Activated naive CD8-positive, alpha-beta T cell treated with anti-CD3 and anti-CD28 coated beads, Interleukin-2, amount 10 ng/mL, durations not matched to agents 7 days and 5 days (primary cell): Measurements from ENCODE around the gene GALNT9. TPM values are rescaled to one million over a fixed set of nuclear protein-coding genes. Genes with fewer than 3 reads are reported as not detected.
"Not testable (repeated sequence)": the region's sequence is repeated elsewhere in the genome, so short reads cannot be mapped to it uniquely, and the experiment has no call there.

Source experiments
- ATAC-seq: fragments of 150-1000 bp; cut with Tn5 transposase; one replicate; pipeline ENCODE4 v1.10.0; 2021; ENCODE audit warnings: low read depth, moderate library complexity
- POLR2A ChIA-PET: fragments of 350-600 bp; sonication (Branson Sonifier 250); formaldehyde crosslinking; loops from one replicate; lab custom pipeline; 2021; ENCODE audit warnings: antibody characterized with exemption; lab: Charles Lee
- DNase-seq: peaks from one replicate; pipeline ENCODE4 v3.0.0; 2021
- H3K27ac Mint-ChIP-seq: one replicate; pipeline ENCODE4 v1.8.0; 2022; ENCODE audit warnings: mild to moderate bottlenecking, mixed read lengths
- H3K27me3 Mint-ChIP-seq: one replicate; pipeline ENCODE4 v1.8.0; 2022; ENCODE audit warnings: mild to moderate bottlenecking, moderate library complexity, mixed read lengths
- H3K36me3 Mint-ChIP-seq: one replicate; pipeline ENCODE4 v1.8.0; 2021; ENCODE audit warnings: mild to moderate bottlenecking, mixed read lengths
- H3K4me1 Mint-ChIP-seq: one replicate; pipeline ENCODE4 v1.8.0; 2021; ENCODE audit warnings: mixed read lengths
- H3K4me3 Mint-ChIP-seq: one replicate; pipeline ENCODE4 v1.8.0; 2022; ENCODE audit warnings: mild to moderate bottlenecking, moderate library complexity, mixed read lengths
- H3K9me3 Mint-ChIP-seq: one replicate; pipeline ENCODE4 v1.8.0; 2021; ENCODE audit warnings: mixed read lengths
- total RNA-seq, 2 experiments: library from RNA; stranded (reverse); gene quantifications; one replicate each; pipeline ENCODE4 v1.2.3, GENCODE V29; 2021

GALNT9 gene
- total RNA-seq, 2 experiments from 2014 or later, result not detected

DNA sequence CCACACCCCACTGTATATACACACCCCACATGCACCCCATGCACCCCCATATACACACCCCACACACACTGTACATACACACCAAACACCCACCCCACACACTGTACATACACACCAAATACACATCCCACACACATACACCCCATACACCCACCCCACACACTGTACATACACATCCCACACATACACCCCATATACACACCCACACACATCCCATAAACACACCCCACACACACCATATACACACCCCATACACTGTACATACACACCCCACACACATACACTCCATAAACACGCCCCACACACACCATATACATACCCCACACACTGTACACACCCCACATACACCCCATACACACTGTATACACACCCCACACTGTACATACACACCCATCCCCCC, 102.8 kb downstream of the GALNT9 start:
- no peaks in the 10 kb centered on the region for H3K9me3 Mint-ChIP-seq
- H3K4me3 Mint-ChIP-seq, result no peak overlapping the region
- POLR2A ChIA-PET, result no interaction called here
- ATAC-seq (no peak), DNase-seq (no peak)
- peaks cover 10% of the 10 kb centered on the region for H3K27me3 Mint-ChIP-seq
- H3K4me1 Mint-ChIP-seq, result peaks cover 5% of the 10 kb centered on the region
- no peaks in the 10 kb centered on the region for H3K36me3 Mint-ChIP-seq
- H3K27ac Mint-ChIP-seq, result no peak overlapping the region

DNA sequence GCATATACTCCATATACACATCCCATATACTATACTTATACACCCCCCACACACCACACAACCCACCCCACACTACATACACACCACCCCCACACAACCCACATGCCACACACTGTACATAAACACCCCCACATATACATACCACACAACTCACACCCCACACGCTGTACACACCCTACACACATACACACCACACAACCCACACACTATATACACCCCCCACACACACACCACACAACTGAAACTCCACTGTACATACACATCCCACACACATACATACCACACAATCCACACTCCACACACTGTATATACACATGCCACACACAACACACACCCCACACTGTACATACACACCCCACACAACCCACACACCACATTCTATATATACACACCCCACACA, 104.2 kb downstream of the GALNT9 start:
- no peaks in the 10 kb centered on the region for H3K36me3 Mint-ChIP-seq
- POLR2A ChIA-PET, result no interaction called here
- no peak overlapping the region for H3K27ac Mint-ChIP-seq
- no peak overlapping the region for H3K4me3 Mint-ChIP-seq
- peaks cover 13% of the 10 kb centered on the region for H3K27me3 Mint-ChIP-seq
- DNase-seq, result no peak
- ATAC-seq, result no peak
- H3K9me3 Mint-ChIP-seq, result no peaks in the 10 kb centered on the region
- H3K4me1 Mint-ChIP-seq, result peaks cover 5% of the 10 kb centered on the region

DNA sequence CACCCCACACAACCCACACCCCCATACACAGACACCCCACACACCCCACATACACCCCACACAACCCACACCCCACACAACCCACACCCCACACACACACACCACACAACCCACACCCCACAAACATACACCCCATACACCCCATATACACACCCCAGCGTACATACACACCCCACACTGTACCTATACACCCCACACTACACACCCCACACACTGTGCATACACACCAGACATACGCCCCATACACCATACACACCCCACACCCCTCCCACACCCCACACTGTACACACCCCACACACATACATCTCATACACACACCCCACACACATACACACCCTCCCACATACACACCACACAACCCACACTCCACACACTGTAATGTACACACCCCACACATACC, 104.9 kb downstream of the GALNT9 start:
- Mint-ChIP-seq H3K9me3 (no peaks in the 10 kb centered on the region), H3K27me3 (peaks cover 16% of the 10 kb centered on the region), H3K4me1 (peaks cover 5% of the 10 kb centered on the region), H3K36me3 (no peaks in the 10 kb centered on the region), H3K4me3 (no peak overlapping the region), H3K27ac (no peak overlapping the region)
- no peak for DNase-seq
- POLR2A ChIA-PET, result no interaction called here
- no peak for ATAC-seq

DNA sequence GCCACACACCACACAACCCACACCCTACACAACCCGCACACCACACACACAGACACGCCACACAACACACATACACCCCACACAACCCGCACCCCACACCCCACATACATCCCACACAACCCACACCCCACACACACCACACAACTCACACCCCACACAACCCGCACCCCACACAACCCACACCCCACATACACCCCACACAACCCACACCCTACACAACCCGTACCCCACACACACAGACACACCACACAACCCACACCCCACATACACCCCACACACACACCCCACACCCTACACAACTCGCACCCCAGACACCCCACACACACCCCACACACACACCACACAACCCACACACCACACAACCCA, 106.6 kb downstream of the GALNT9 start:
- ATAC-seq, result no peak
- Mint-ChIP-seq H3K36me3 (no peaks in the 10 kb centered on the region), H3K27me3 (peaks cover 11% of the 10 kb centered on the region), H3K4me1 (peaks cover 5% of the 10 kb centered on the region), H3K27ac (peak overlapping the region; percentile 71), H3K4me3 (peak overlapping the region; percentile 51), H3K9me3 (no peaks in the 10 kb centered on the region)
- POLR2A ChIA-PET, result no interaction called here
- DNase-seq, result no peak

DNA sequence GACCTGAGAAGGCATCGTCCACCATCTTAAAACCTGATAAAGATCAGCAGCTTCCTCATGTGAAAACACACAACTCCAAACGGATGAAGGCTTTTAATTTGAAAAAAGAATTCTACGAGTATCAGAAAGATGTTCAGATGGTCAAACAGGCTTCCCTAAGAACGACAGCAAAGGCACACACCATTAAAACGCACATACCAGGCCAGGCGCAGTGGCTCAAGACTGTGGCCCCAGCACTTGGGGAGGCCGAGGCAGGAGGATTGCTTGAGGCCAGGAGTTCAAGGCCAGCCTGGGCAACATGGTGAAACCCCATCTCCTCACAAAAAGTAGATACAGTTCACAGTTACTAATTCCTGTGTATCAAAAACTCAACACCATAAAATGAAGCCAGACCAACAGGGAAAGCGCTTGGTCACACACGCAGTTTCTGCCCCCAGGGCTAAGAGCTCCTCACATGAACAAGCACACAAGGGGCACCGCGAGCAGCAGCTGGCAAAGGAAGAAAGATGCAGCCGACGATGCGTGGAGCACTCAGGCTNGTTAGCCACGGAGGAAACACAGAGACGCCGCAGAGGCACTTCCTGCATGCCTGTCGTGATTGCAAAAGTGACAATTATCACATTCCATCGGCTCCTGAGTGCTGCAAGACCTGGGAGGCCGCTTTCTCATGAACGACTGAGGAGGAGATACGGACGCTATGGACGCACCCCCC, 107.1 kb downstream of the GALNT9 start:
- peak overlapping the region; percentile 71 for H3K27ac Mint-ChIP-seq
- H3K4me1 Mint-ChIP-seq, result peaks cover 5% of the 10 kb centered on the region
- POLR2A ChIA-PET, result no interaction called here
- H3K36me3 Mint-ChIP-seq, result no peaks in the 10 kb centered on the region
- peaks cover 15% of the 10 kb centered on the region for H3K27me3 Mint-ChIP-seq
- H3K4me3 Mint-ChIP-seq, result peak overlapping the region; percentile 51
- H3K9me3 Mint-ChIP-seq, result peaks cover 3% of the 10 kb centered on the region
- DNase-seq (peak; percentile 57), ATAC-seq (peak; percentile 76)

DNA sequence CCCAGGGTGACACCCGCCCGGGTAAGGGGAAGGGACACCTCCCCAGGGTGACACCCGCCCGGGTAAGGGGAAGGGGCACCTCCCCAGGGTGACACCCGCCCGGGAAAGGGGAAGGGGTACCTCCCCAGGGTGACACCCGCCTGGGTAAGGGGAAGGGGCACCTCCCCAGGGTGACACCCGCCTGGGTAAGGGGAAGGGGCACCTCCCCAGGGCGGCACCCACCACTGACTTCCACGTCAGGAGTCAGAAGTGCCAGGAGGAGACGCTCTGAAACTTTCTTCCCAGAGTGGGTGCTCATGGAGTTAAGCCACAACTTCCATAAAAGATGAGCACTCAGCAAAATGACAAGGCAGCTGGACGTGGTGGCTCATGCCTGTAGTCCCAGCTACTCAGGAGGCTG, 109.6 kb downstream of the GALNT9 start:
- H3K4me3 Mint-ChIP-seq, ATAC-seq, DNase-seq, H3K4me1 Mint-ChIP-seq, H3K9me3 Mint-ChIP-seq, H3K36me3 Mint-ChIP-seq, H3K27ac Mint-ChIP-seq, POLR2A ChIA-PET: not testable (repeated sequence)
- peaks cover 22% of the 10 kb centered on the region for H3K27me3 Mint-ChIP-seq

DNA sequence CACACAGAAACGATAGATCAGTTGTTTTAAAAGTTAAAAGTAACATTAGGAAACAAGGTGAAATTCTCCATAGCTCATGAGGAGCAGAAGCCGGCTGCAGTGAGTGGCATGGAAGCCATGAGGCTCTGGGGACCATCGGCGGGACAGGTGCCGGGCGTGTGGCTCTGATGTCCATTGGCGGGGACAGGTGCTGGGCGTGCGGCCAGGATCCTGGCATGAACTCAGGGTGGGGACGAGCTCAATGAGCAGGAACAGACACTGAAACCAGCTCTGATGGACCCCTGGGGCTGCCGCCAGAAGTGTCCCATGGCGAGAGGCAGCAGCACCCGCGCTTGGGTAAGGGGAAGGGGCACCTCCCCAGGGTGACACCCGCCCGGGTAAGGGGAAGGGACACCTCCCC, 110.1 kb downstream of the GALNT9 start:
- H3K9me3 Mint-ChIP-seq, result peaks cover 8% of the 10 kb centered on the region
- no peak overlapping the region for H3K4me3 Mint-ChIP-seq
- POLR2A ChIA-PET, result no interaction called here
- H3K36me3 Mint-ChIP-seq, result no peaks in the 10 kb centered on the region
- ATAC-seq (no peak), DNase-seq (no peak)
- H3K27ac Mint-ChIP-seq, result no peak overlapping the region
- H3K4me1 Mint-ChIP-seq, result peaks cover 8% of the 10 kb centered on the region
- peaks cover 22% of the 10 kb centered on the region for H3K27me3 Mint-ChIP-seq

DNA sequence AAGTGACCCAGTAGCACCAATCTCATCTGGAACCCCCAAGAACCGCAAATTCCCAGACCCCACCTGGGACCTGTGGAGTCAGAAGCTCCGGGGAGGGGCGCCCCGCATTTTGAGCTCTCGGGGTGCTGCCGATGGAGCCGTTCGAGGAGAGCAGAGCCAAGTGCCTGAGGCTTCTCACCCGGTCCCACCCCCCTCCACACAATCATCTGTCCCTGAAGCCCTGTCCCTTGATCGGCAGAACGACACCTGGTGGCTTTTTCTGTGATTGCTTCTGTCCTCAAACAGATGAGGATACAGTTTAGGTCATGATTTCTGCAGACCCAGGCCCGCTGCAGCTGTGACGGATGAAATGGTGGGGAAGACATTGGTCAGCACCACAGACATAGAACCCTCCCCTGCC, 110.5 kb downstream of the GALNT9 start:
- Mint-ChIP-seq H3K27ac (no peak overlapping the region), H3K9me3 (peaks cover 8% of the 10 kb centered on the region), H3K27me3 (peaks cover 22% of the 10 kb centered on the region), H3K4me3 (no peak overlapping the region), H3K36me3 (no peaks in the 10 kb centered on the region), H3K4me1 (peaks cover 8% of the 10 kb centered on the region)
- DNase-seq (no peak), ATAC-seq (peak; percentile 44)
- POLR2A ChIA-PET, result no interaction called here

DNA sequence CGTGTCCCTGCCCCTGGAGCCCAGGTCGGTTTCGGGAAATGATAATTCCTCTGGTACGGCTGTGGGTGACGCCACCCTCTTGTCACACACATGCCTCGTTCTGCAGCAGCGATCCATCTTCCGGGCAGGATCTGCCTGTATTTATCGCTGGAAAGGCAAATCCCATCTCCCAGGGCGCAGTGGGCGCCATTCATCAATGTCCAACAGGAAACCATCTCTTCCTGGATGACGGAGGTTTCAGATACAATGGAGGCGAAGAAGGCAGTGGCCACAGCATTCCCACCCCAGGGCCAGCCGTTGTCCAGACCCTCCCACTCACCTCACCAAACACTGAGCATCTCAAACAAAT, 110.9 kb downstream of the GALNT9 start:
- Mint-ChIP-seq H3K4me1 (peaks cover 8% of the 10 kb centered on the region), H3K4me3 (no peak overlapping the region), H3K27ac (no peak overlapping the region), H3K36me3 (no peaks in the 10 kb centered on the region), H3K27me3 (peaks cover 22% of the 10 kb centered on the region), H3K9me3 (peaks cover 8% of the 10 kb centered on the region)
- ATAC-seq (no peak), DNase-seq (no peak)
- POLR2A ChIA-PET, result no interaction called here

DNA sequence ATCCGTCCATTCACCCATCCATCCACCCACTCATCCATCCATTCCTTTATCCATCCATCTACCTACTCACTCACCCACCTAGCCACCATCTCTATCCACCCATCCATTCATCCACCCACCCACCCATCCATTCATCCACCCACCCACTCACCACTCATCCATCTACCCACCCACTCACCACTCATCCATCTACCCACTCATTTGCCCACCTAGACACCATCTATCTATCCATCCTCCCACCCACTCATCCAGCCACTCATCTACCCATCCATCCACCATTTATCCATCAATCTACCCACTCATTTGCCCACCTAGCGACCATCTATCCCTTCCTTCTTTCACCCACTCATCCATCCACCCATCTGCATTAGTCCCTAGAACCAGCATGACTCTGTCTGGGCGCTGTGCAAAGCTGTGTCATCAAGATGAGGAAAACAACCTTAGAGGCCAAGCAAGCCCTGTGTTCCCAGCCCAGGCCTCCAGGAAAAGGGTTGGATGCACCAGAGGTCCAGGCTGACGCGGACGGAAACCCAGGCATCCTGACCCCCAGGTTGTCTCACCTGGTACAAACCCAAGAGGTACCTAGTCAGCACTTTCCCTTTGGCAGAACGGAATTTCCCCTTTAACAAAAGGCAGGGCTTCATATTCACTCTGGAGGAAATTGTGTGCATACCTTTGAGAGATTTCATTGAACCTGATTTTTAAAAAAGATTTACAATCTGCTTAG, 111.4 kb downstream of the GALNT9 start:
- POLR2A ChIA-PET, result no interaction called here

DNA sequence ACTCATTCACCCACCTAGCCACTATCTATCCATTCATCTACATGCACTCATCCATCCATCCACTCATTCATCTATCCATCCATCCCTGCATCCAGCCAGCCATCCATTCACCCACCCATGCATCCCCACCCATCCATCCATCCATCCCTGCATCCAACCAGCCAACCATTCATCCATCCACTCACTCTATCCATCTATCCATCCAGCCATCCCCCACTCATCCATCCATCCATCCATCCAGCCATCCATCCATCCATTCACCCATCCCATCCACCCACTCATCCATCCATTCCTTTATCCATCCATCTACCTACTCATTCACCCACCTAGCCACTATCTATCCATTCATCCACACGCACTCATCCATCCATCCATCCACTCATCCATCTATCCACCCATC, 112.0 kb downstream of the GALNT9 start:
- Mint-ChIP-seq H3K4me3 (no peak overlapping the region), H3K4me1 (peaks cover 5% of the 10 kb centered on the region), H3K9me3 (peaks cover 11% of the 10 kb centered on the region), H3K36me3 (no peaks in the 10 kb centered on the region), H3K27ac (no peak overlapping the region), H3K27me3 (peaks cover 22% of the 10 kb centered on the region)
- POLR2A ChIA-PET, result no interaction called here
- no peak for ATAC-seq
- DNase-seq, result no peak

More for the DNA sequence above, 111.4 kb downstream of the GALNT9 start:
- H3K27me3 Mint-ChIP-seq, result peaks cover 22% of the 10 kb centered on the region
- ATAC-seq (no peak), DNase-seq (no peak)
- H3K27ac Mint-ChIP-seq, result no peak overlapping the region
- H3K36me3 Mint-ChIP-seq, result no peaks in the 10 kb centered on the region
- no peak overlapping the region for H3K4me3 Mint-ChIP-seq
- H3K4me1 Mint-ChIP-seq, result peaks cover 8% of the 10 kb centered on the region
- H3K9me3 Mint-ChIP-seq, result peaks cover 11% of the 10 kb centered on the region

DNA sequence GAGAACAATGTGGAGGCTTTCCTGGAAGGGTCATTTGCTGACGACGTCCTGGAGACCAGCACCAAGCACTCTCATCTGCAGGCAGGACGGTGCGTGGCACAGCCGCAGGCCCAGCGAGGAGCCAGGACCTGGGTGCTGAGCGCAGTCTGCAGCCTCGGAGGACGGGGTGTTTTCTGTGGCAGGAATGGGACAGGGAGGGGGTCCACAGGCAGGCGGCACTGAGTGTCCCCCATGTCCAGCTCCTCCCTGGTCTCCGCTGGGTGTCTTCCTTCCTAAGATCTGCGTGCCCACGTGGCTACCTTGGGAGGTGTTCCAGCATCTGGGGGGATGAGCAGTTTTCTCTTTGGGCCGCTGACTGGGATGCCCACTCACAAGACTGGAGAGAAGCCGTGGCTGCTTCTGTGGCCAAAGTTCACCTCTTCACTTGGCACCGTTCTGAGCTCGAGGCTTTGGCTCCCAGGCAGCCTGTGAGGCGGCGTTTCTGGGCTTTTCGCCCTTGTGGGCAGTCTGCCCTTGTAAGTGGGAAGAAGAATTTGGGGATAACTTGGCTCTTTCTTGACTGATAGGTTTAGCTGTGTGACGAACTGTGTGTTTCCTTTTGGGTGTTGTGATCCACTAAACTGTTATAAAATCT, 112.9 kb downstream of the GALNT9 start:
- POLR2A ChIA-PET, result no interaction called here

DNA sequence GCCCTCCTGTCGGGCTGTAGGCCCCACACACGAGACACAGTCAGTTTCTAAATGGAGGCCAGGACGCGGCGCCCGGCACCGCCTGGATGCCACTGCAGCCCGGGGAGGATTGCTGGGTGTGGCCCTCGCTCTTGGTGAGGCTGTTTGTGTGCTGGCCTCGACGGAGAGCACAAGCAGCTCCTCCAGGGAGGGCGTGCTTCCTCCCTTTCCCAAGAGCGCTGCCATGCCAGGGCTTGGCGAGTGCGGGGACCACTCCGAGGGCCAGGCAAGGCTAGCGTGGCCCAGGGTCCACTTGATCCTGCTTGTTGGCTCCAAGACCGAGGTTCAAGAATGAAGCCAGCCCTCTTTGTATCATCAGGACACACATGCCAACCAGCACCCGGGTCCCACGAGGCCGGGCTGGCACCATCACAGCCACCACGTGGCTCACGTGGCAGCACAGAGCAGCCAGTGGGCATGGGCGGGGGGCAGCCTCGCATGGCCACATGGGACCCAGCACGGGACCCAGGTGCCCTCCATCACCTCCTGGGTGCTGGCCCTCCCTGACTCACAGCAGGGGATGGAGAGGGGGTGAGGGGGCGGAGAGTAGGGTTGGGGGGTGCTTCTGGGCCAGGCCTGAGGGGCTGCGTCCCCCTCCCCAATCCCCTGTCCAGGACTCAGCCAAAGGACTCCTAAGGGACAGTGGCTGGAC, 113.9 kb downstream of the GALNT9 start:
- POLR2A ChIA-PET, result no interaction called here
- DNase-seq, result no peak
- Mint-ChIP-seq H3K4me1 (peaks cover 3% of the 10 kb centered on the region), H3K4me3 (no peak overlapping the region), H3K27me3 (peaks cover 14% of the 10 kb centered on the region), H3K27ac (no peak overlapping the region), H3K36me3 (no peaks in the 10 kb centered on the region), H3K9me3 (peaks cover 11% of the 10 kb centered on the region)
- ATAC-seq, result no peak

More for the DNA sequence above, 112.9 kb downstream of the GALNT9 start:
- DNase-seq (no peak), ATAC-seq (no peak)
- Mint-ChIP-seq H3K9me3 (peaks cover 11% of the 10 kb centered on the region), H3K27ac (no peak overlapping the region), H3K4me3 (no peak overlapping the region), H3K36me3 (no peaks in the 10 kb centered on the region), H3K27me3 (peaks cover 15% of the 10 kb centered on the region), H3K4me1 (peaks cover 3% of the 10 kb centered on the region)
